ENCODE measurements around the gene OPN4. TPM values are rescaled to one million over a fixed set of nuclear protein-coding genes. Genes with fewer than 3 reads are reported as not detected.

The OPN4 gene
- total RNA-seq, 2 experiments from 2014 or later: not detected

DNA sequence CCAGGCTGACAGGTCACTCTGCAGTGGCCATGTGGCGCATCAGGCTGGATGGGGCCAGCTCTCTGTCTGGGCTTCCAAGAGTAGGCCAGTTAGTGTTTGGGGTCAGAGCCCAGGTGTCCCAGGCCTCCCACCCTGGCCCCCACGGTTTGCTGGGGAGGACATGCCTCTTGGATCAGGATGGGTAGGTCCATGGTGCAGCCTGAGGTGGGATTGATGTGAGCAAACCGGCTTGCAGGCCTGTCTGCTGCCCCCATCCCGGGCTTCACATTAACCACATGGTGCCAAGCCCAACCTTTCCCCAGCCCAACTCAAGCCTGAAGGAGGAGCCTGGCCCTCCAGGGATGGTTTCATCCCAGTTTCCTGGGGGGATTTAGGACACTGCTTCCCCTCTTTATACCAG lies 53.2 kb downstream of the OPN4 start:
- Mint-ChIP-seq H3K27me3 (no peaks in the 10 kb centered on the region), H3K9me3 (no peaks in the 10 kb centered on the region), H3K4me3 (no peak overlapping the region), H3K36me3 (ENCODE audit: low read depth) (no peaks in the 10 kb centered on the region), H3K4me1 (peaks cover 16% of the 10 kb centered on the region), H3K27ac (no peak overlapping the region)
- POLR2A ChIA-PET: no interaction called here
- CTCF ChIA-PET: interaction anchor here (1.2 kb wide), 1 partner anchor 192 kb away, joined by 3 read pairs; no protein-coding TSS in a partner anchor
- DNase-seq: no peak

DNA sequence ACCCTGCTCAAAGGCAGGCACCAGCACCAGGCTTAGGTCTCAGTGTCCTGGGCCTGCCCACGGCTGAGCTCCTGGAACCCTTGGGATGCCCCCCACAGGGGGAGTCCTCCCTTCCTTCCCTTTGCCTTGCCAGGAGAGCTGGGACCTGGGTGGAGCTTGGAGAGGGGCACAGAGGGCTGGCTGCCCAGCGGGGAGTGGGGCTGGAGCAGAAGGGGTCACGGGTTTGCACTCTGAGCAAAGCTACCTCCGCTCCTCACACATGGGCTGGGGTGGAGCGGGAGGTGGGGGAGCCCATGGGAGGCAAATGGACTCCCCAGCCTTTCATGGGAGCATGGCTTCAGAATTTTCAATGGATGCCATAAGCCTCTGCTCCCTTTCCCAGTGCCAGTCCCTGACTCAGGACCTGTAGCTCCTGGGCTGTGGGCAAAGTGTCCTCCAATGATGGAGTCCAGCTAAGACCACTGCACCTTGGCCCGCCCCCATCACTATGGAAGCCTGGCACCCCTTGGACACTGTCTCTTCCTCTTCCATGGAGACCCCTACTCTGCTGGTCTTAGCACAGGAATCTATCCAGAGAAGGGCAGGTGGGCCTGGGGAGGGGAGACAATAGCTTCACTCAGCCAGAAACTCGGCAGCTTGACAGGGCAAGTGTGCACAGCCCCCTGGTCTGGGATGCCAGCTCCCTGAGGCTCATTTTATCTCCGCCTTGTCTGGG lies 53.9 kb downstream of the OPN4 start:
- CTCF ChIA-PET: interaction anchor here (0.9 to 1.2 kb wide), 2 partner anchors 151 to 192 kb away, joined by 3 read pairs; no protein-coding TSS in a partner anchor
- Mint-ChIP-seq H3K4me3 (no peak overlapping the region), H3K27ac (no peak overlapping the region), H3K36me3 (ENCODE audit: low read depth) (no peaks in the 10 kb centered on the region), H3K9me3 (no peaks in the 10 kb centered on the region), H3K27me3 (no peaks in the 10 kb centered on the region), H3K4me1 (peaks cover 16% of the 10 kb centered on the region)
- no peak for DNase-seq
- POLR2A ChIA-PET: no interaction called here

- Mint-ChIP-seq H3K9me3 (no peaks in the 10 kb centered on the region), H3K4me1 (peaks cover 16% of the 10 kb centered on the region), H3K36me3 (ENCODE audit: low read depth) (no peaks in the 10 kb centered on the region), H3K27me3 (no peaks in the 10 kb centered on the region), H3K27ac (no peak overlapping the region), H3K4me3 (no peak overlapping the region)
- ChIA-PET CTCF (interaction anchor here (0.9 to 1.2 kb wide), 2 partner anchors 151 to 191 kb away, joined by 3 read pairs; no protein-coding TSS in a partner anchor), POLR2A (no interaction called here)
- DNase-seq: no peak
Observed at GRCh38 chr10:86708783-86709380, 54.5 kb downstream of the OPN4 start.

GRCh38 chr10:86709396-86710185 lies 55.2 kb downstream of the OPN4 start:
- CTCF ChIA-PET: interaction anchor here (0.9 to 1.0 kb wide), 2 partner anchors 10 to 150 kb away, joined by 3 to 4 read pairs; no protein-coding TSS in a partner anchor
- POLR2A ChIA-PET: no interaction called here
- peak overlapping the region; percentile 97 for H3K27ac Mint-ChIP-seq
- no peak for DNase-seq
- no peaks in the 10 kb centered on the region for H3K36me3 Mint-ChIP-seq (ENCODE audit: low read depth)
- H3K9me3 Mint-ChIP-seq: no peaks in the 10 kb centered on the region
- no peaks in the 10 kb centered on the region for H3K27me3 Mint-ChIP-seq
- peak overlapping the region; percentile 53 for H3K4me3 Mint-ChIP-seq
- H3K4me1 Mint-ChIP-seq: peaks cover 16% of the 10 kb centered on the region

- Mint-ChIP-seq H3K4me1 (peaks cover 16% of the 10 kb centered on the region), H3K27ac (peak overlapping the region; percentile 97), H3K36me3 (ENCODE audit: low read depth) (no peaks in the 10 kb centered on the region), H3K9me3 (no peaks in the 10 kb centered on the region), H3K4me3 (peak overlapping the region; percentile 75), H3K27me3 (no peaks in the 10 kb centered on the region)
- ChIA-PET CTCF (no interaction called here), POLR2A (interaction anchor here (0.6 kb wide), 1 partner anchor 206 kb away, joined by 10 read pairs; no protein-coding TSS in a partner anchor)
- DNase-seq: peak; percentile 85
Observed at GRCh38 chr10:86710987-86711512, 56.7 kb downstream of the OPN4 start.

GRCh38 chr10:86711513-86712316 lies 57.4 kb downstream of the OPN4 start:
- ChIA-PET POLR2A (no interaction called here), CTCF (no interaction called here)
- peak overlapping the region; percentile 77 for H3K4me3 Mint-ChIP-seq
- no peaks in the 10 kb centered on the region for H3K9me3 Mint-ChIP-seq
- H3K36me3 Mint-ChIP-seq (ENCODE audit: low read depth): no peaks in the 10 kb centered on the region
- peak overlapping the region; percentile 92 for H3K27ac Mint-ChIP-seq
- no peaks in the 10 kb centered on the region for H3K27me3 Mint-ChIP-seq
- H3K4me1 Mint-ChIP-seq: peaks cover 16% of the 10 kb centered on the region
- peak; percentile 49 for DNase-seq

DNA sequence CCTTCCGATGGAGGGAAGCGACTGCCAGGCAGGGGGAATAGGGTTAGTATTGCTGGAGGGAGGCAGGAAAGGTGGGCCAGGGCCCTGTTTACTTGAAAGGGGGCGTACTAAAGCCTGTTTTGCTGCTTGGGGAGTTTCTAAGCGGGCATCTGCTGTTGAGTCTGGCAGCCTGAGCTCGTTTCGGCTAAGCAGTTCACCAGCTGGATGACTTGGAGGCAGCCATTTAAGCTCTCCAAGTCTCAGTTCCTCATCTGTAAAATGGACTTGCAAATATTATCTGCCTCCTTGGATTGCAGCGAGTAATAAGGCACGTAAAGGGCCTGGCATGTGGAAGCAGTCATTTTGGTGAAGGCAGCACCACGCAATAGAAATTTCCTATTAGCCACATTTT lies 58.0 kb downstream of the OPN4 start:
- Mint-ChIP-seq H3K9me3 (no peaks in the 10 kb centered on the region), H3K27me3 (no peaks in the 10 kb centered on the region), H3K4me1 (peaks cover 16% of the 10 kb centered on the region), H3K4me3 (peak overlapping the region; percentile 77), H3K36me3 (ENCODE audit: low read depth) (no peaks in the 10 kb centered on the region), H3K27ac (peak overlapping the region; percentile 92)
- peak; percentile 14 for DNase-seq
- CTCF ChIA-PET: no interaction called here
- POLR2A ChIA-PET: no interaction called here

DNA sequence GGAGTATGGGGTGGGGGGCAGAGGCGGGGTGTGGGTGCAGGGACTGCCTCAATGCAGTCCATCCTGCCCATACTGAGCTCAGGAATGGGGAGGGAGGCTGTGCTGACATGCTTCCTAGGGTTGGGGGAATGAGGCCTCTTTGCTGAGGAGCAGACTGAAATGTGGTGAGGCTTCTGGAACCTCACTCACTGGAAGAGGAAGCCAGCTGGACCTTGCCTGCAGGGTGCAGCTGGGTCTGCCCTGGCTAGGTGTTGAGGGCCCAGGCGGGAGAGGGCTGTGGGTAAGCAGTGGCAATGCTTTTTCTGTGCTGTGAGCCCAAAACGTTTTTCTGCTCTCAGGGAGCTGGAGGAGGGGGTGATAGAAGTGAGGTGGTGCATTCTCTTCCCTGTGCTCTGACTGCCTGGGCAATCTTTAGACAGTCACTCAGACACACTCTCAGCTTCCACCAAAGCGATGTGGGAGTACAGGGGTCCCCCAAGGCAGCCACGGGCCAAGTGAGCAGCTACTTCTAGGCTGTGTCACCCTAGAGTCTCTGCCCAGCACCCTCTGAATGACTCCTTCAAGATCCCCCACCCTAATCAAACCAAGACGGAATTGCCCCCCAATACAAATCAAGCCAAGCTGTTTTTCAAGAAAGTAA lies 60.9 kb downstream of the OPN4 start:
- Mint-ChIP-seq H3K36me3 (ENCODE audit: low read depth) (no peaks in the 10 kb centered on the region), H3K4me1 (peaks cover 13% of the 10 kb centered on the region), H3K4me3 (no peak overlapping the region), H3K27me3 (peaks cover 5% of the 10 kb centered on the region), H3K27ac (no peak overlapping the region), H3K9me3 (no peaks in the 10 kb centered on the region)
- CTCF ChIA-PET: interaction anchor here (1.0 to 1.5 kb wide), 3 partner anchors 21 to 38 kb away, joined by 3 to 4 read pairs (median 3); no protein-coding TSS in a partner anchor
- DNase-seq: no peak
- POLR2A ChIA-PET: no interaction called here

DNA sequence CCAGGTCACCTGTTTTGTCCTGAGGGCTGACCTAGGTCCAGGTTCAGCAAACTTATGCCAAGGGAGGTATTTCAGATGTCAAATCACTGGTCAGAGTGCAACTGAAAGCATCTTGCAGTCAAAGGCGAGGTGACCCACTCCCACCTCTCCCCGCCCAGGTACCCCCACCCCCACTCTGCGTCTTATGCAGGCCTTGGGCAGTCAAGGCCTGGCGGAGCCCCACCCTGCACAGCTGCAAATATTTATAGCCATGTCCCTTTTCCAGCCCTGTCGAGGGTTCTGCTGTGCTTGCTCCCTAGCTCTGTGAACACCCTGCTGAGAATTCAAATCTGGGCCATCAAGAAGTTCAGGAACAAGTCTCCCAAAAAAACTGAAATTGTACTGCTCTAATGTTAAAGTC lies 61.5 kb downstream of the OPN4 start:
- POLR2A ChIA-PET: no interaction called here

More for the DNA sequence above, 61.5 kb downstream of the OPN4 start:
- H3K27ac Mint-ChIP-seq: peak overlapping the region; percentile 13
- H3K4me1 Mint-ChIP-seq: peaks cover 9% of the 10 kb centered on the region
- CTCF ChIA-PET: interaction anchor here (1.0 to 1.1 kb wide), 2 partner anchors 30 to 37 kb away, joined by 3 read pairs; no protein-coding TSS in a partner anchor
- no peak overlapping the region for H3K4me3 Mint-ChIP-seq
- DNase-seq: no peak
- no peaks in the 10 kb centered on the region for H3K36me3 Mint-ChIP-seq (ENCODE audit: low read depth)
- no peaks in the 10 kb centered on the region for H3K9me3 Mint-ChIP-seq
- peaks cover 9% of the 10 kb centered on the region for H3K27me3 Mint-ChIP-seq
